ENCODE data around the gene HMOX2.

HMOX2 gene

GRCh38 chr16:4465977-4466779 lies 10.0 kb upstream of the HMOX2 start:
- no peak for DNase-seq (ENCODE audit: low read depth, low spot score)

GRCh38 chr16:4467916-4468315 lies 8.3 kb upstream of the HMOX2 start:
- no peak for DNase-seq (ENCODE audit: low read depth, low spot score)

- no peak for DNase-seq (ENCODE audit: low read depth, low spot score)
Measured at GRCh38 chr16:4468972-4469371, 7.2 kb upstream of the HMOX2 start.

- DNase-seq (ENCODE audit: low read depth, low spot score) = no peak
Measured at GRCh38 chr16:4471869-4472268, 4.3 kb upstream of the HMOX2 start.

- DNase-seq (ENCODE audit: low read depth, low spot score) = no peak
Measured at GRCh38 chr16:4472880-4473279, 3.3 kb upstream of the HMOX2 start.

GRCh38 chr16:4474192-4474961 lies 1.8 kb upstream of the HMOX2 start, which contains the start of gene NMRAL1:
Gene NMRAL1 (minus strand): TSS chr16:4474625. CDS start chr16:4474132, 493 bp downstream.
- DNase-seq (ENCODE audit: low read depth, low spot score) = peak; percentile 64

- no peak for DNase-seq (ENCODE audit: low read depth, low spot score)
Measured at GRCh38 chr16:4477966-4478365, 1.8 kb downstream of the HMOX2 start.

GRCh38 chr16:4481526-4481925 lies 5.3 kb downstream of the HMOX2 start:
- DNase-seq (ENCODE audit: low read depth, low spot score) = no peak

GRCh38 chr16:4481963-4482362 lies 5.8 kb downstream of the HMOX2 start:
- DNase-seq (ENCODE audit: low read depth, low spot score) = no peak

GRCh38 chr16:4486126-4486893 lies 10.1 kb downstream of the HMOX2 start:
- no peak for DNase-seq (ENCODE audit: low read depth, low spot score)

GRCh38 chr16:4487955-4488498 lies 11.8 kb downstream of the HMOX2 start:
- DNase-seq (ENCODE audit: low read depth, low spot score) = no peak

- no peak for DNase-seq (ENCODE audit: low read depth, low spot score)
Measured at GRCh38 chr16:4488499-4488967, 12.3 kb downstream of the HMOX2 start.

- no peak for DNase-seq (ENCODE audit: low read depth, low spot score)
Measured at GRCh38 chr16:4489030-4489429, 12.8 kb downstream of the HMOX2 start.

GRCh38 chr16:4491898-4492297 lies 15.7 kb downstream of the HMOX2 start:
- no peak for DNase-seq (ENCODE audit: low read depth, low spot score)

GRCh38 chr16:4494746-4495490 lies 18.7 kb downstream of the HMOX2 start:
- no peak for DNase-seq (ENCODE audit: low read depth, low spot score)

GRCh38 chr16:4495766-4496165 lies 19.6 kb downstream of the HMOX2 start:
- no peak for DNase-seq (ENCODE audit: low read depth, low spot score)

GRCh38 chr16:4496305-4496704 lies 20.1 kb downstream of the HMOX2 start:
- DNase-seq (ENCODE audit: low read depth, low spot score) = no peak

- no peak for DNase-seq (ENCODE audit: low read depth, low spot score)
Measured at GRCh38 chr16:4498546-4499195, 22.5 kb downstream of the HMOX2 start.

GRCh38 chr16:4499196-4499555 lies 23.0 kb downstream of the HMOX2 start:
- DNase-seq (ENCODE audit: low read depth, low spot score) = no peak

- DNase-seq (ENCODE audit: low read depth, low spot score) = no peak
Measured at GRCh38 chr16:4500272-4500671, 24.1 kb downstream of the HMOX2 start.

GRCh38 chr16:4501071-4501478 lies 24.9 kb downstream of the HMOX2 start:
- no peak for DNase-seq (ENCODE audit: low read depth, low spot score)
